DOHH2 (cell line): ENCODE measurements around the gene REEP6.

Experiments used
- EZH2phosphoT487 ChIP-seq: fragments of 200-600 bp; sonication (generic); IDR thresholded peaks from 2 replicates; pipeline ENCODE4 v1.6.1; 2017; ENCODE audit warnings: borderline replicate concordance, mild to moderate bottlenecking, antibody characterized with exemption, low read length, moderate library complexity, mixed read lengths
- TF ChIP-seq, protein P1 (sequence below): fragments of 200-600 bp; sonication (generic); IDR thresholded peaks from one replicate; pipeline ENCODE4 v1.5.1; 2014; ENCODE audit warnings: antibody characterized with exemption, mild to moderate bottlenecking, low read depth, low read length; ENCODE audit not compliant: poor library complexity, severe bottlenecking

DNA sequence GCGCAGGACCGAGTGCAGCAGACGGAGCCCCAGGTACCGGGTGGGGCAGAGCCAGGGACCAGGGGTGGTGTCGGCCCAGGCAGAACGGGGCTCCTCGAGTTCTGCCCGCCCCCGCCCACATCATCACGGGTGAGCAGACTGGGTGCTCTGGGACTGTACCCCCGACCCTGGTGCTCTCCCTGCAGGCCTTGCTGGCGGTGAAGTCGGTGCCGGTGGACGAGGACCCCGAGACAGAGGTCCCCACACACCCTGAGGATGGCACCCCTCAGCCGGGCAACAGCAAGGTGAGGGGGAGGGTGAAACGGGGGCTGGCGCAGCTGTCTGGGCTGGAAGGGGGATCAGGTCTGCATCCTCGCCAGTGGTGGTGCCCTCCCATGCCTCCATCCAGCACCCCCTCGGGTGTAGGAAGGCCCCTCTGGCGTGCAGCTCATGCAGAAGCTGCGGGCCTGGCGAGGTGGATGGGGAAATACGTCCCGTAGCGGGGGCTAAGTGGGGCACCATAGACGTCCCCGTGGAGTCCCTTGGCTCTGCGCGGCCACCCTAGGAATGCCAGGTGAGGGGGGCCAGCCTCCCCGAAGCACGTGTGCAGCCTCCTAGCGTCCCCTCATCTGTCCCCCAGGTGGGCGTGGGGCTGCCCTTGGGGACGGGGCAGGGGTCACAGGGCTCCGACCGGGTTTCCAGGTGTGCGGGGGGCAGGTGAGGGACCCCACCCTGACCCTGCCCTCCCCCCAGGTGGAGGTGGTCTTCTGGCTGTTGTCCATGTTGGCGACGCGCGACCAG lies 34.7 kb upstream of the REEP6 start:
- TF ChIP-seq, protein P1, sequence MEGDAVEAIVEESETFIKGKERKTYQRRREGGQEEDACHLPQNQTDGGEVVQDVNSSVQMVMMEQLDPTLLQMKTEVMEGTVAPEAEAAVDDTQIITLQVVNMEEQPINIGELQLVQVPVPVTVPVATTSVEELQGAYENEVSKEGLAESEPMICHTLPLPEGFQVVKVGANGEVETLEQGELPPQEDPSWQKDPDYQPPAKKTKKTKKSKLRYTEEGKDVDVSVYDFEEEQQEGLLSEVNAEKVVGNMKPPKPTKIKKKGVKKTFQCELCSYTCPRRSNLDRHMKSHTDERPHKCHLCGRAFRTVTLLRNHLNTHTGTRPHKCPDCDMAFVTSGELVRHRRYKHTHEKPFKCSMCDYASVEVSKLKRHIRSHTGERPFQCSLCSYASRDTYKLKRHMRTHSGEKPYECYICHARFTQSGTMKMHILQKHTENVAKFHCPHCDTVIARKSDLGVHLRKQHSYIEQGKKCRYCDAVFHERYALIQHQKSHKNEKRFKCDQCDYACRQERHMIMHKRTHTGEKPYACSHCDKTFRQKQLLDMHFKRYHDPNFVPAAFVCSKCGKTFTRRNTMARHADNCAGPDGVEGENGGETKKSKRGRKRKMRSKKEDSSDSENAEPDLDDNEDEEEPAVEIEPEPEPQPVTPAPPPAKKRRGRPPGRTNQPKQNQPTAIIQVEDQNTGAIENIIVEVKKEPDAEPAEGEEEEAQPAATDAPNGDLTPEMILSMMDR: no peak
- TF ChIP-seq EZH2phosphoT487: no peak
